Tibial nerve (tissue), 4 donors: ENCODE measurements around the gene LCA5. TPM values are rescaled to one million over a fixed set of nuclear protein-coding genes. Genes with fewer than 3 reads are reported as not detected.

Experiments
- DNase-seq, 2 donors: peaks; one replicate each; pipeline ENCODE4 v3.0.0-alpha.2; 2019; ENCODE audit warnings: low spot score in 2 of 2
- H3K27ac ChIP-seq, 4 donors: fragments of 200-600 bp; sonication (generic) in 3 of 4; one replicate each; pipeline ENCODE4 v1.5.1; 2017 to 2019; ENCODE audit warnings: mild to moderate bottlenecking in 1 of 4
- H3K27me3 ChIP-seq, 2 donors: fragments of 200-600 bp; sonication (generic) in 1 of 2; one replicate each; pipeline versions ENCODE4 v1.5.1 to v1.6.0; 2017 to 2019
- H3K36me3 ChIP-seq, 3 donors: fragments of 200-600 bp; sonication (generic); one replicate each; pipeline ENCODE4 v1.5.1; 2018 to 2019
- H3K4me1 ChIP-seq, 4 donors: fragments of 200-600 bp; sonication (generic) in 3 of 4; one replicate each; pipeline ENCODE4 v1.5.1; 2017 to 2019
- H3K4me3 ChIP-seq, 4 donors: fragments of 200-600 bp; sonication (generic) in 3 of 4; one replicate each; pipeline ENCODE4 v1.5.1; 2017 to 2019; ENCODE audit warnings: mild to moderate bottlenecking in 1 of 4, moderate library complexity in 1 of 4
- H3K9me3 ChIP-seq, 4 donors: fragments of 200-600 bp; sonication (generic) in 3 of 4; one replicate each; pipeline ENCODE4 v1.5.1; 2017 to 2019
- EP300 ChIP-seq, 2 donors: sonication (generic); formaldehyde crosslinking; IDR thresholded peaks; one replicate each; pipeline ENCODE4 v1.6.1; 2017; ENCODE audit warnings: antibody characterized with exemption in 2 of 2, mild to moderate bottlenecking in 1 of 2
- POLR2A ChIP-seq, 2 donors: fragments of 450-650 bp; IDR thresholded peaks; one replicate each; pipeline ENCODE4 v1.6.1; 2017; ENCODE audit warnings: antibody characterized with exemption in 2 of 2, mild to moderate bottlenecking in 2 of 2, moderate library complexity in 2 of 2
- WGBS, 2 donors: methylation state at CpG; one replicate each; pipeline ENCODE4 v1.1.5; 2018; 5-methylcytosine and 5-hydroxymethylcytosine counted together
- total RNA-seq, 4 donors: library from RNA; depleted of rRNA; stranded (reverse); fragments of >200 nt; gene quantifications; one replicate each; pipeline ENCODE4 v1.1.0, GENCODE V29; 2016
- TF ChIP-seq, protein P1 (sequence below), 5 experiments: fragments of 200-600 bp in 3 of 5; fragments of 450-650 bp in 2 of 5; sonication (generic) in 3 of 5; IDR thresholded peaks; one replicate each; pipeline ENCODE4 v1.5.1; 2016 to 2019; ENCODE audit warnings: antibody characterized with exemption in 5 of 5, mild to moderate bottlenecking in 3 of 5, moderate library complexity in 2 of 5

LCA5 gene
- total RNA-seq, 4 donors from 2014 or later: 5.1 to 15.7 (median 9.5) TPM

GRCh38 chr6:79546186-79546585, 9.0 kb upstream of the LCA5 start:
- WGBS, 2 donors: 60 to 63% methylated on average over 3 of the region's 3 CpGs
- Histone ChIP-seq H3K27me3 (no peaks in the 10 kb centered on the region), H3K27ac (peak overlapping the region in 2 of 4 donors; percentile 34 to 40), H3K9me3 (no peaks in the 10 kb centered on the region), H3K4me1 (peaks cover 0 to 26% (median 13%) of the 10 kb centered on the region in 4 donors), H3K4me3 (no peak overlapping the region), H3K36me3 (peaks cover 0 to 11% (median 0%) of the 10 kb centered on the region in 3 donors)
- no peak for DNase-seq
- no peak for TF ChIP-seq POLR2A (IDR thresholded peaks at IDR 0.05)
- TF ChIP-seq, protein P1, sequence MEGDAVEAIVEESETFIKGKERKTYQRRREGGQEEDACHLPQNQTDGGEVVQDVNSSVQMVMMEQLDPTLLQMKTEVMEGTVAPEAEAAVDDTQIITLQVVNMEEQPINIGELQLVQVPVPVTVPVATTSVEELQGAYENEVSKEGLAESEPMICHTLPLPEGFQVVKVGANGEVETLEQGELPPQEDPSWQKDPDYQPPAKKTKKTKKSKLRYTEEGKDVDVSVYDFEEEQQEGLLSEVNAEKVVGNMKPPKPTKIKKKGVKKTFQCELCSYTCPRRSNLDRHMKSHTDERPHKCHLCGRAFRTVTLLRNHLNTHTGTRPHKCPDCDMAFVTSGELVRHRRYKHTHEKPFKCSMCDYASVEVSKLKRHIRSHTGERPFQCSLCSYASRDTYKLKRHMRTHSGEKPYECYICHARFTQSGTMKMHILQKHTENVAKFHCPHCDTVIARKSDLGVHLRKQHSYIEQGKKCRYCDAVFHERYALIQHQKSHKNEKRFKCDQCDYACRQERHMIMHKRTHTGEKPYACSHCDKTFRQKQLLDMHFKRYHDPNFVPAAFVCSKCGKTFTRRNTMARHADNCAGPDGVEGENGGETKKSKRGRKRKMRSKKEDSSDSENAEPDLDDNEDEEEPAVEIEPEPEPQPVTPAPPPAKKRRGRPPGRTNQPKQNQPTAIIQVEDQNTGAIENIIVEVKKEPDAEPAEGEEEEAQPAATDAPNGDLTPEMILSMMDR (IDR thresholded peaks at IDR 0.05): no peak
- no peak for TF ChIP-seq EP300 (IDR thresholded peaks at IDR 0.05)

DNA sequence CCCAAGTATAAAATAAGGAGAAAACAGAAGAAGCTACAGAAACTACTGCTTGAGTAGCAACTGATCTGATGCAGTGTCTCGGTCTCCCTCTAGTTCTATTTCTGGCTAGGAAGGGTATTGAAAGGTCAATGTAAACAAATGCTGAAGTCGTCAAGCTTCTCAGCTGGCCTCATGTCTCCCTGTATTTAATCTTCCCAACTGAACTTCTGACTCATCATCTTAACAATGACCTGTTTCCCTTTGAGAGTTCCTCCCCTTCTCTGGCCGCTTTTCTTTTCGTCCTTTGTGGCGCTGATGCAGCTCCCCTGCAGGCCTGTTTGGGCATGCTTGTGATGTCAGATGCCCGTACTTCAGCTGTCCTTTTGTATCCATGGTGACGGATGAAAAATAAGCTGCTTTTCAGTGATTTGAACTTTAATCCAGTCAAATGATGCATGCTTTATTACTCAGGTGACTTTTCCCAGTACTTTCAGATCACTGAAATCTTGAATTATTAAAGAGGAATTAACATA, 7.8 kb upstream of the LCA5 start:
- WGBS, 2 donors: 2 to 5% methylated on average over 7 of the region's 7 CpGs

DNA sequence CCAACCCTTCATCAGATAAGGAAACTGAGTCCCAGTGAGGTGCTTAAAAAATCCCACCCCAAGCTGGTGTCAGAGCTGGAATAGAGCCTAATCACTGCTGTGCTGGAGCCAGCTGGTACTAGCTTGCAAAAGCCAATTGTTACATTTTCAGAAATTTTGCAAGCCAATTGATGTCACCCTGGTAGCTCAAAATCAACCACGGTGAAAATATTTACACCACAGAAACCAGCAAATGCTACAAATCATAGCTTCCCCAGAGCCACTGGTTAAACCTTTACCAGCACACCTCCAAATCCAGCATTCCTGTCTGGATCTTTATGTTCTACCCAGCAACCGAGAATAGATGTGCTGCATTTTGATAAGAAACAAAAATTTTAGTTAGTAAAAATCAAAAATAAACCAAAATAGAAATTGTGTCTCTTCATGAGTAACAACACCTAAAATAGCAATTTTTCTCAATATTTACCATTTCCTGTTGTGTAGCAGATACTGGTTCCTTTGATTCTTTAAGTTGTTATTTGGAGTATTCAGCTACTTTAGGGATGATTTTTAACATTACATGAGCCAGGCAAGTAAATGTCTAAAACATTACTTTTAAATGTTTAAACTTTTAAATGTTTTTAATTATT, 7.2 kb upstream of the LCA5 start:
- Histone ChIP-seq H3K4me3 (peak overlapping the region in 2 of 4 donors; percentile 13 to 32), H3K4me1 (peaks cover 0 to 26% (median 13%) of the 10 kb centered on the region in 4 donors)
- 46 to 48% methylated on average over 2 of the region's 2 CpGs for WGBS, 2 donors

More for the DNA sequence above, 7.8 kb upstream of the LCA5 start:
- DNase-seq: peak in 1 of 2 donors; percentile 56
- peak overlapping the region in 3 of 4 donors; percentile 8 to 32 (median 13) for H3K4me3 ChIP-seq
- H3K27ac ChIP-seq: peak overlapping the region in 3 of 4 donors; percentile 17 to 76 (median 40)
- H3K27me3 ChIP-seq: no peaks in the 10 kb centered on the region
- TF ChIP-seq EP300 (IDR thresholded peaks at IDR 0.05): peak in 1 of 2 donors; percentile 66
- TF ChIP-seq, protein P1 (IDR thresholded peaks at IDR 0.05): peak; percentile 28 to 70 (median 57)
- TF ChIP-seq POLR2A (IDR thresholded peaks at IDR 0.05): no peak
- H3K36me3 ChIP-seq: peaks cover 0 to under 1% (median 0%) of the 10 kb centered on the region in 3 donors
- no peaks in the 10 kb centered on the region for H3K9me3 ChIP-seq
- peaks cover 0 to 26% (median 13%) of the 10 kb centered on the region in 4 donors for H3K4me1 ChIP-seq

GRCh38 chr6:79543886-79544285, 6.7 kb upstream of the LCA5 start:
- Histone ChIP-seq H3K27ac (peak overlapping the region in 3 of 4 donors; percentile 17 to 76 (median 40)), H3K36me3 (no peaks in the 10 kb centered on the region), H3K27me3 (no peaks in the 10 kb centered on the region), H3K4me1 (peaks cover 0 to 30% (median 13%) of the 10 kb centered on the region in 4 donors), H3K9me3 (no peaks in the 10 kb centered on the region), H3K4me3 (no peak overlapping the region)
- WGBS, 2 donors: 83 to 93% methylated on average over 1 of the region's 1 CpG
- DNase-seq: no peak
- no peak for TF ChIP-seq POLR2A (IDR thresholded peaks at IDR 0.05)
- TF ChIP-seq, protein P1 (IDR thresholded peaks at IDR 0.05): no peak
- no peak for TF ChIP-seq EP300 (IDR thresholded peaks at IDR 0.05)

More for the DNA sequence above, 7.2 kb upstream of the LCA5 start:
- Histone ChIP-seq H3K9me3 (no peaks in the 10 kb centered on the region), H3K27me3 (no peaks in the 10 kb centered on the region), H3K36me3 (no peaks in the 10 kb centered on the region), H3K27ac (peak overlapping the region in 3 of 4 donors; percentile 17 to 76 (median 40))
- DNase-seq: no peak
- TF ChIP-seq POLR2A (IDR thresholded peaks at IDR 0.05) (no peak), EP300 (IDR thresholded peaks at IDR 0.05) (no peak)
- TF ChIP-seq, protein P1 (IDR thresholded peaks at IDR 0.05): no peak

- Histone ChIP-seq H3K27me3 (no peaks in the 10 kb centered on the region), H3K4me1 (peaks cover 0 to 35% (median 13%) of the 10 kb centered on the region in 4 donors), H3K9me3 (no peaks in the 10 kb centered on the region), H3K36me3 (no peaks in the 10 kb centered on the region), H3K27ac (peak overlapping the region in 2 of 4 donors; percentile 40 to 76), H3K4me3 (no peak overlapping the region)
- 87 to 95% methylated on average over 1 of the region's 1 CpG for WGBS, 2 donors
- DNase-seq: no peak
- TF ChIP-seq, protein P1 (IDR thresholded peaks at IDR 0.05): no peak
- TF ChIP-seq EP300 (IDR thresholded peaks at IDR 0.05): no peak
- TF ChIP-seq POLR2A (IDR thresholded peaks at IDR 0.05): no peak
Observed at GRCh38 chr6:79543411-79543810, 6.2 kb upstream of the LCA5 start.
